ENCODE measurements around the gene SDHAF1.
A peak's percentile ranks its signal among the peaks of the same experiment; 100 is the strongest.

Gene SDHAF1

DNA sequence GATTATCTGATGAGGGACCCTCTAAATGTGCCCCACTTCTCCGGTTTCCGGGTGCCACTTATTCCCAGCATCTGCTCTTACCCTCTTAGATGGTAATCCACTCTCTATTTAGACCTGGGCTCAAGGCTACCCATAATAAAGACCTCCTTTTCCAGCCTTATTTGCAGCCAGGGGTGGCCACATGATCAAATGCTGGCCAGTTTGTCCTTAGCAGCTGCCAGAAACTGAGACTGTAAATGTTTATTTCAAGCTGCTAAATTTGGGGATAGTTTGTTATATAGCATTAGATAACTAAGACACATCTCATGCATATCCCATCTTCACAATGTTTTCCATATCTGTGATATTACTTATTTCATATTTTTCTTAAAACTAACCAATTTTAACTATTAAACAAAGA is 49.0 kb downstream of the SDHAF1 start:
- Mint-ChIP-seq H3K4me1 (peaks cover 23% of the 10 kb centered on the region), H3K9me3 (no peaks in the 10 kb centered on the region), H3K36me3 (ENCODE audit: low read depth) (peaks cover 14% of the 10 kb centered on the region), H3K27ac (peak overlapping the region; percentile 60 to 76 (median 65)), H3K27me3 (ENCODE audit: low read depth) (no peaks in the 10 kb centered on the region), H3K4me3 (no peak overlapping the region)
- TF ChIP-seq CTCF (IDR thresholded peaks at IDR 0.05; ENCODE audit: unreplicated experiment in 3 of 3), result no peak

Data from nephron (organoid).